ENCODE results near the gene MOBP. TPM values are rescaled to one million over a fixed set of nuclear protein-coding genes. Genes with fewer than 3 reads are reported as not detected.

MOBP gene
- total and polyA plus RNA-seq, 2 donors from 2014 or later: 0.16 TPM; not detected in 1

DNA sequence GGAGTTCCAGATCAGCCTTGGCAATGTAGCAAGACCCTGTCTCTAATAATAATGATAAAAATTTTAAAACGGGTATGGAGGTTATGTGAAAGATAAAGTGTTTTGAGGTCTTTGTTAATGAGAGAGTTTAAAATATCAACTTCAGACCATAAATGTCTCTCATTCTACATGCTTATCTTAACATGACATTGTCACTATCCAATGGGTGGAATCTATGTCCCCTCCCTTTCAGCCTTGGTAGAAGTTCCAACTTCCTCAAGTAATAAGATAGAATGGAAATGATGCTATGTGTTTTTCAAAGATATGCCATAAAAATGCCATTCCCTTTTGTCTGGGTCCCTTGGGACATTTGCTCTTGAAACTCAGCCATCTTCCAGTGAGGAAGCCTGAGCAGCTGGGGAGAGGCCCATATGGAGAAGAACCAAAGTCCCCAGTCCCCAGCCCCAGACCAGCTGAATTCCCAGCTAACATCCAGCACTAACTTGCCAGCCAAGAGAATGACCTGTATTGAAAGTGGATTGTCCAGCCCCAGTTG lies 44.0 kb upstream of the MOBP start:
- FAIRE-seq (no peak), DNase-seq (no peak)
- Histone ChIP-seq H3K4me3 (ENCODE audit: low read length in 3 of 3) (no peak overlapping the region), H3K4me1 (ENCODE audit: control insufficient read depth in 2 of 3, insufficient read depth in 2 of 3, low read depth in 1 of 3, low read length in 3 of 3) (no peaks in the 10 kb centered on the region), H3K27me3 (ENCODE audit: control insufficient read depth, insufficient read depth, low read length) (no peaks in the 10 kb centered on the region), H3K9me3 (ENCODE audit: control insufficient read depth in 2 of 3, insufficient read depth in 1 of 3, low read length in 3 of 3) (no peaks in the 10 kb centered on the region), H3K36me3 (ENCODE audit: control insufficient read depth in 2 of 3, insufficient read depth in 3 of 3, low read length in 3 of 3) (no peaks in the 10 kb centered on the region), H3K27ac (ENCODE audit: low read depth in 2 of 2, low read length in 2 of 2) (no peak overlapping the region), H3K9ac (ENCODE audit: low read length in 3 of 3) (no peak overlapping the region)
- intact Hi-C loops (cut with DNase I): no loop called here
- no peak for TF ChIP-seq CTCF (IDR thresholded peaks at IDR 0.05; ENCODE audit: borderline replicate concordance, extremely low read depth, insufficient read depth)

DNA sequence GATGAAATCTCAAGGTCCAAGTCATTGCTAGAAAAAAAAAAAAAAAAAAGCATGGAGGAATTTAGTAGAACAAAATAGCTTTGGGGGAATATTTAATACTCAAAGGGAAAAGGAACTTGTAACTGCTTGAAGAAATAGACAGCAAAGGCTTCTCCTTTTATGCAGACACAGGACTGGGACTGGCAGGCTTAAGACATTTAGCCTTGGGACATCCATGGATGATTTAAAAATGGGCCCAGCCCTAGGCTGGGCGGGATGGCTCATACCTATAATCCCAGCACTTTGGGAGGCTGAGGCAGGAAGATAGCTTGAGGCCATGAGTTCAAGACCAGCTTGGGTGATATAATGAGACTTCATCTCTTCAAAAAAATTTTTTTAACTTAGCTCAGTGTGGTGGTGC lies 41.2 kb upstream of the MOBP start:
- FAIRE-seq (no peak), DNase-seq (no peak)
- no peak overlapping the region for H3K9ac ChIP-seq (ENCODE audit: low read length in 3 of 3)
- no peak overlapping the region for H3K27ac ChIP-seq (ENCODE audit: low read depth in 2 of 2, low read length in 2 of 2)
- no peaks in the 10 kb centered on the region for H3K4me1 ChIP-seq (ENCODE audit: control insufficient read depth in 2 of 3, insufficient read depth in 2 of 3, low read depth in 1 of 3, low read length in 3 of 3)
- no peaks in the 10 kb centered on the region for H3K9me3 ChIP-seq (ENCODE audit: control insufficient read depth in 2 of 3, insufficient read depth in 1 of 3, low read length in 3 of 3)
- H3K4me3 ChIP-seq (ENCODE audit: low read length in 3 of 3): no peak overlapping the region
- no peaks in the 10 kb centered on the region for H3K36me3 ChIP-seq (ENCODE audit: control insufficient read depth in 2 of 3, insufficient read depth in 3 of 3, low read length in 3 of 3)
- no peak for TF ChIP-seq CTCF (IDR thresholded peaks at IDR 0.05; ENCODE audit: borderline replicate concordance, extremely low read depth, insufficient read depth)
- intact Hi-C loops (cut with DNase I): no loop called here
- no peaks in the 10 kb centered on the region for H3K27me3 ChIP-seq (ENCODE audit: control insufficient read depth, insufficient read depth, low read length)

GRCh38 chr3:39427506-39427905 lies 40.0 kb upstream of the MOBP start:
- no peaks in the 10 kb centered on the region for H3K9me3 ChIP-seq (ENCODE audit: control insufficient read depth in 2 of 3, insufficient read depth in 1 of 3, low read length in 3 of 3)
- H3K9ac ChIP-seq (ENCODE audit: low read length in 3 of 3): no peak overlapping the region
- no peaks in the 10 kb centered on the region for H3K4me1 ChIP-seq (ENCODE audit: control insufficient read depth in 2 of 3, insufficient read depth in 2 of 3, low read depth in 1 of 3, low read length in 3 of 3)
- no peak for DNase-seq
- no peak for FAIRE-seq
- no peak overlapping the region for H3K27ac ChIP-seq (ENCODE audit: low read depth in 2 of 2, low read length in 2 of 2)
- intact Hi-C loops (cut with DNase I): no loop called here
- H3K27me3 ChIP-seq (ENCODE audit: control insufficient read depth, insufficient read depth, low read length): no peaks in the 10 kb centered on the region
- H3K36me3 ChIP-seq (ENCODE audit: control insufficient read depth in 2 of 3, insufficient read depth in 3 of 3, low read length in 3 of 3): no peaks in the 10 kb centered on the region
- TF ChIP-seq CTCF (IDR thresholded peaks at IDR 0.05; ENCODE audit: borderline replicate concordance, extremely low read depth, insufficient read depth): no peak
- H3K4me3 ChIP-seq (ENCODE audit: low read length in 3 of 3): no peak overlapping the region

GRCh38 chr3:39428745-39429201 lies 38.7 kb upstream of the MOBP start:
- intact Hi-C loops (cut with DNase I): no loop called here
- H3K27ac ChIP-seq (ENCODE audit: low read depth in 2 of 2, low read length in 2 of 2): no peak overlapping the region
- no peak overlapping the region for H3K9ac ChIP-seq (ENCODE audit: low read length in 3 of 3)
- peaks cover 0 to 4% (median 3%) of the 10 kb centered on the region in 3 donors for H3K4me1 ChIP-seq (ENCODE audit: control insufficient read depth in 2 of 3, insufficient read depth in 2 of 3, low read depth in 1 of 3, low read length in 3 of 3)
- no peak for FAIRE-seq
- H3K4me3 ChIP-seq (ENCODE audit: low read length in 3 of 3): no peak overlapping the region
- TF ChIP-seq CTCF (IDR thresholded peaks at IDR 0.05; ENCODE audit: borderline replicate concordance, extremely low read depth, insufficient read depth): no peak
- no peaks in the 10 kb centered on the region for H3K36me3 ChIP-seq (ENCODE audit: control insufficient read depth in 2 of 3, insufficient read depth in 3 of 3, low read length in 3 of 3)
- no peaks in the 10 kb centered on the region for H3K27me3 ChIP-seq (ENCODE audit: control insufficient read depth, insufficient read depth, low read length)
- no peaks in the 10 kb centered on the region for H3K9me3 ChIP-seq (ENCODE audit: control insufficient read depth in 2 of 3, insufficient read depth in 1 of 3, low read length in 3 of 3)
- DNase-seq: peak in 1 of 5 donors; percentile 35
